Ovary (tissue), 9 donors: Measurements from ENCODE around the gene CDKAL1. TPM values are rescaled to one million over a fixed set of nuclear protein-coding genes. Genes with fewer than 3 reads are reported as not detected.
"Not testable (repeated sequence)": the region's sequence is repeated elsewhere in the genome, so short reads cannot be mapped to it uniquely, and the experiment has no call there.

ENCODE experiments used
- DNase-seq, 5 donors: peaks; one replicate each; pipeline ENCODE4 v3.0.0-alpha.2; 2019 to 2020
- H3K27ac ChIP-seq, 2 donors: fragments of 200-600 bp; one replicate each; pipeline versions ENCODE4 v1.5.1 to v1.8.0; 2019 to 2022
- H3K27me3 ChIP-seq: fragments of 200-600 bp; one replicate; pipeline ENCODE4 v1.8.0; 2022
- H3K36me3 ChIP-seq: fragments of 200-600 bp; sonication (generic); one replicate; pipeline ENCODE4 v1.5.1; 2019
- H3K4me1 ChIP-seq: one replicate; pipeline ENCODE4 v1.8.1; 2013; ENCODE audit warnings: mild to moderate bottlenecking, moderate library complexity; ENCODE audit not compliant: insufficient read depth
- H3K4me3 ChIP-seq: fragments of 200-600 bp; sonication (generic); one replicate; pipeline ENCODE4 v1.5.1; 2017
- H3K9me3 ChIP-seq, 2 donors: fragments of 200-600 bp in 1 of 2; sonication (generic) in 1 of 2; one replicate each; pipeline versions ENCODE4 v1.5.1 to v1.8.1; 2013 to 2019; ENCODE audit warnings: mild to moderate bottlenecking in 1 of 2, moderate library complexity in 1 of 2
- CTCF ChIP-seq, 3 donors: fragments of 450-650 bp in 2 of 3; fragments of 200-600 bp in 1 of 3; IDR thresholded peaks; one replicate each; pipeline versions ENCODE4 v1.5.1 to v1.8.0; 2016 to 2022; ENCODE audit warnings: antibody characterized with exemption in 3 of 3, mild to moderate bottlenecking in 1 of 3
- EP300 ChIP-seq: sonication (generic); formaldehyde crosslinking; IDR thresholded peaks from one replicate; pipeline ENCODE4 v1.6.1; 2017; ENCODE audit warnings: antibody characterized with exemption
- POLR2A ChIP-seq: fragments of 450-650 bp; IDR thresholded peaks from one replicate; pipeline ENCODE4 v1.6.1; 2017; ENCODE audit warnings: antibody characterized with exemption, mild to moderate bottlenecking, moderate library complexity
- WGBS, 3 donors: extraction: QIAGEN DNeasy Blood & Tissue Kit in 1 of 3; methylation state at CpG; one replicate each; pipeline versions ENCODE4 v1.1.5 to v1.1.7; 2013 to 2017; 5-methylcytosine and 5-hydroxymethylcytosine counted together
- intact Hi-C, 4 donors: fragments of 100-400 bp; cut with DNase I; formaldehyde crosslinking; loops; one replicate each; pipeline versions ENCODE4 v1.11.0 to v1.15.1; 2022 to 2023
- polyA plus RNA-seq, 2 donors: library from polyadenylated mRNA; stranded (reverse); fragments of 200-250 nt in 1 of 2; fragments of 350-450 nt in 1 of 2; fragmentation: Illumina TruSeq in 1 of 2; extraction: RNeasy Lipid Tissue Mini Kit (QIAGEN cat#74804) in 1 of 2; gene quantifications; one replicate each; pipeline ENCODE4 v1.2.3, GENCODE V29; 2013 to 2014
- total RNA-seq, 7 donors: library from RNA; depleted of rRNA in 2 of 7; stranded (reverse); fragments of >200 nt in 2 of 7; fragmentation: NEBNext Ultra II Directional in 3 of 7; extraction: Animal tissue kit (Norgen Biotek cat#: 25700) in 3 of 7; gene quantifications; one replicate each; pipeline versions ENCODE4 v1.1.0 to v1.2.4, GENCODE V29; 2016 to 2023
- donor health status: DM: no; HTN: no; CAD: no; lungs with moderate emphysema.
- donor health status: DM: no; HTN: no; CAD: no.
- donor health status: Bipolar disorder and iron deficiency.
- donor health status: DM: yes; HTN: yes; CAD: no.
- donor health status: DM: no; HTN: no; CAD: no.
- donor health status: DM: yes; HTN: yes; CAD: no.

CDKAL1 gene
- total and polyA plus RNA-seq, 9 donors = 6.8 to 21.3 (median 18.9) TPM

GRCh38 chr6:20548264-20548663 is 14.0 kb downstream of the CDKAL1 start:
- H3K36me3 ChIP-seq = no peaks in the 10 kb centered on the region
- no peak overlapping the region for H3K27ac ChIP-seq
- TF ChIP-seq POLR2A (no peak), CTCF (IDR thresholded peaks at IDR 0.05) (no peak), EP300 (no peak)
- no peak for DNase-seq
- no peak overlapping the region for H3K4me3 ChIP-seq
- intact Hi-C loops = no loop called here
- no peaks in the 10 kb centered on the region for H3K4me1 ChIP-seq
- WGBS, 3 donors = 96 to 98% (median 98%) methylated on average over 1 of the region's 1 CpG
- H3K27me3 ChIP-seq = no peaks in the 10 kb centered on the region
- no peaks in the 10 kb centered on the region for H3K9me3 ChIP-seq

- H3K27ac ChIP-seq, H3K27me3 ChIP-seq, DNase-seq, H3K4me1 ChIP-seq, H3K9me3 ChIP-seq, intact Hi-C loops, H3K4me3 ChIP-seq, H3K36me3 ChIP-seq: not testable (repeated sequence)
- WGBS, 3 donors = 95 to 97% (median 97%) methylated on average over 3 of the region's 3 CpGs
Measured at GRCh38 chr6:20549398-20549797, 15.1 kb downstream of the CDKAL1 start.

- H3K27me3 ChIP-seq = no peaks in the 10 kb centered on the region
- no peak overlapping the region for H3K27ac ChIP-seq
- no peaks in the 10 kb centered on the region for H3K4me1 ChIP-seq
- WGBS, 3 donors = 72 to 83% (median 73%) methylated on average over 2 of the region's 2 CpGs
- intact Hi-C loops = no loop called here
- no peaks in the 10 kb centered on the region for H3K9me3 ChIP-seq
- H3K4me3 ChIP-seq = no peak overlapping the region
- TF ChIP-seq EP300 (no peak), CTCF (IDR thresholded peaks at IDR 0.05) (no peak), POLR2A (no peak)
- H3K36me3 ChIP-seq = no peaks in the 10 kb centered on the region
- no peak for DNase-seq
Measured at GRCh38 chr6:20554326-20554725, 20.1 kb downstream of the CDKAL1 start.

GRCh38 chr6:20554817-20555216 is 20.6 kb downstream of the CDKAL1 start:
- no peak overlapping the region for H3K27ac ChIP-seq
- no peak for DNase-seq
- intact Hi-C loops = no loop called here
- H3K4me3 ChIP-seq = no peak overlapping the region
- WGBS, 3 donors = 92 to 95% (median 92%) methylated on average over 1 of the region's 1 CpG
- H3K9me3 ChIP-seq = no peaks in the 10 kb centered on the region
- TF ChIP-seq EP300 (no peak), CTCF (IDR thresholded peaks at IDR 0.05) (no peak), POLR2A (no peak)
- H3K36me3 ChIP-seq = no peaks in the 10 kb centered on the region
- no peaks in the 10 kb centered on the region for H3K4me1 ChIP-seq
- no peaks in the 10 kb centered on the region for H3K27me3 ChIP-seq

GRCh38 chr6:20559924-20560551 is 25.8 kb downstream of the CDKAL1 start:
- Histone ChIP-seq H3K27ac (no peak overlapping the region), H3K27me3 (no peaks in the 10 kb centered on the region), H3K9me3 (no peaks in the 10 kb centered on the region), H3K36me3 (no peaks in the 10 kb centered on the region), H3K4me3 (no peak overlapping the region), H3K4me1 (peaks cover 1% of the 10 kb centered on the region)
- 57 to 62% (median 62%) methylated on average over 2 of the region's 2 CpGs for WGBS, 3 donors
- TF ChIP-seq EP300 = no peak
- no peak for TF ChIP-seq POLR2A
- no peak for TF ChIP-seq CTCF (IDR thresholded peaks at IDR 0.05)
- no peak for DNase-seq
- intact Hi-C loops = loop anchor here in 1 of 4 donors (10.0 kb wide), 1 partner anchor 1025 kb away; no protein-coding TSS in a partner anchor
